Adrenal gland (tissue), 5 donors: ENCODE data around the gene CDK10.

Experiments used
- POLR2A ChIP-seq, 2 donors: fragments of 450-650 bp; IDR thresholded peaks; one replicate each; pipeline ENCODE4 v1.6.1; 2017; ENCODE audit warnings: antibody characterized with exemption in 2 of 2, mild to moderate bottlenecking in 2 of 2, moderate library complexity in 1 of 2
- TF ChIP-seq, protein P1 (sequence below), 6 experiments: fragments of 450-650 bp in 4 of 6; fragments of 200-600 bp in 2 of 6; sonication (generic) in 1 of 6; IDR thresholded peaks; 1 replicate in 5 of 6; 2 replicates in 1 of 6; pipeline versions ENCODE4 v1.5.1 to v1.8.0; 2016 to 2021; ENCODE audit warnings: antibody characterized with exemption in 6 of 6, mild to moderate bottlenecking in 2 of 6, moderate library complexity in 1 of 6
- donor health status: DM: no; HTN: no; CAD: no.

DNA sequence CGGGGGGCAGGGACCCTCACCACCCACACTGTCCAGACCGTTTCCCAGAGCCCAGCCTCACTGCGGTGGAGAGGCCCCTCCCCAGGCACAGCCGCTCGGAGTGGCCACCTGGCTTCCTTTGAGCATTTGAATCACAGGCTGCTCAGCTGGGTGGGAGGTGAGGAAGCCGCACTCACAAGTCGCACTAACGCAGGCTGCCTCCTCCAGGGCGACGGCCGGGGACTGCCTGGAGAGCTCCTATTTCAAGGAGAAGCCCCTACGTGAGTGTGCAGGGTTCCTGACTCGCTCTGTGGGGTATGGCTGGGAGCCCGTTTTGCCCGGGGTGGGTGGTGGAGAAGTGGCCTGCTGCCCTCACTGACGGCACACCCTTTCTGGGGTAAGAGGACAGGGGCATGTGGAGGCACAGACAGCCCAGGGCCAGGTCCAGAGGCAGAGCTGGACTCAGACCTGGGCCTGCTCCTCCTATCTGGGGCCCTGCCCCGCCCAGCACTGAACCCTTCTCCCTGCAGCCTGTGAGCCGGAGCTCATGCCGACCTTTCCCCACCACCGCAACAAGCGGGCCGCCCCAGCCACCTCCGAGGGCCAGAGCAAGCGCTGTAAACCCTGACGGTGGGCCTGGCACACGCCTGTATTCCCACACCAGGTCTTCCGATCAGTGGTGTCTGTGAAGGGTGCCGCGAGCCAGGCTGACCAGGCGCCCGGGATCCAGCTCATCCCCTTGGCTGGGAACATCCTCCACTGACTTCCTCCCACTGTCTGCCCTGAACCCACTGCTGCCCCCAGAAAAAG is 8.8 kb downstream of the CDK10 start:
- TF ChIP-seq, protein P1, sequence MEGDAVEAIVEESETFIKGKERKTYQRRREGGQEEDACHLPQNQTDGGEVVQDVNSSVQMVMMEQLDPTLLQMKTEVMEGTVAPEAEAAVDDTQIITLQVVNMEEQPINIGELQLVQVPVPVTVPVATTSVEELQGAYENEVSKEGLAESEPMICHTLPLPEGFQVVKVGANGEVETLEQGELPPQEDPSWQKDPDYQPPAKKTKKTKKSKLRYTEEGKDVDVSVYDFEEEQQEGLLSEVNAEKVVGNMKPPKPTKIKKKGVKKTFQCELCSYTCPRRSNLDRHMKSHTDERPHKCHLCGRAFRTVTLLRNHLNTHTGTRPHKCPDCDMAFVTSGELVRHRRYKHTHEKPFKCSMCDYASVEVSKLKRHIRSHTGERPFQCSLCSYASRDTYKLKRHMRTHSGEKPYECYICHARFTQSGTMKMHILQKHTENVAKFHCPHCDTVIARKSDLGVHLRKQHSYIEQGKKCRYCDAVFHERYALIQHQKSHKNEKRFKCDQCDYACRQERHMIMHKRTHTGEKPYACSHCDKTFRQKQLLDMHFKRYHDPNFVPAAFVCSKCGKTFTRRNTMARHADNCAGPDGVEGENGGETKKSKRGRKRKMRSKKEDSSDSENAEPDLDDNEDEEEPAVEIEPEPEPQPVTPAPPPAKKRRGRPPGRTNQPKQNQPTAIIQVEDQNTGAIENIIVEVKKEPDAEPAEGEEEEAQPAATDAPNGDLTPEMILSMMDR (IDR thresholded peaks at IDR 0.05): no peak
- TF ChIP-seq POLR2A (IDR thresholded peaks at IDR 0.05): no peak
